NCI-H345 treated with DMSO at 0.1 percent for 48 hours (cell line): ENCODE measurements around the gene SLC45A1.

Experiments
- DNase-seq: peaks from one replicate; lab custom pipeline; 2025; ENCODE audit not compliant: unreplicated experiment; lab: John Stamatoyannopoulos, UW

SLC45A1 gene

DNA sequence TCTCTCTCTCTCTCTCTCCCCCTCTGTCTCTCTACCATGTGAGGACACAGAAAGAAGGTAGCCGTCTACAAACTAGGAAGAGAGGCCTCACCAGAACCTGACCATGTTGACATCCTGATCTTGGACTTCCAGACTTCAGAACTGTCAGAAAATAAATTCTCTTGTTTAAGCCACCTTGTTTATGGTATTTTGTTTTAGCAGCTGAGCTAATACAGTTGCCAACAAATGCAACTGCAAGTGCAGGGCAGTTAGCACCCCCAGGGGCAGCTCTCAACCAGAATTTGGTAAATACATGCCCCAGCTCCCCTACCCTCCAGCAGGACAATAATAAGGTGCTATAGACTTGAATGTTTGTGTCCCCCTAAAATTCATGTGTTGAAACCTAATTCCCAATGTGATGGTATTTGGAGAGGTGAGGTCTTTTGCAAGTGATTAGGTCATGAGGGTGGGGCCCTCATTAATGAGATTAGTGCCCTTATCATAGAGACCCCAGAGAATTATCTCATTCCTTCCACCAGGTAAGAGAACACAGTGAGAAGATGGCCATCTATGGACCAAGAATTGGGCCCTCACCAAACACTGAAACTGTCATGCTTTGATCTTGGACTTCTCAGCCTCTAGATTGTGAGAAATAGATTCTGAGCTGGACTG, 6.7 kb upstream of the SLC45A1 start:
- DNase-seq, result no peak

- DNase-seq, result peak; percentile 89
These were observed 5.4 kb upstream of the SLC45A1 start for GRCh38 chr1:8312235-8313218.

DNA sequence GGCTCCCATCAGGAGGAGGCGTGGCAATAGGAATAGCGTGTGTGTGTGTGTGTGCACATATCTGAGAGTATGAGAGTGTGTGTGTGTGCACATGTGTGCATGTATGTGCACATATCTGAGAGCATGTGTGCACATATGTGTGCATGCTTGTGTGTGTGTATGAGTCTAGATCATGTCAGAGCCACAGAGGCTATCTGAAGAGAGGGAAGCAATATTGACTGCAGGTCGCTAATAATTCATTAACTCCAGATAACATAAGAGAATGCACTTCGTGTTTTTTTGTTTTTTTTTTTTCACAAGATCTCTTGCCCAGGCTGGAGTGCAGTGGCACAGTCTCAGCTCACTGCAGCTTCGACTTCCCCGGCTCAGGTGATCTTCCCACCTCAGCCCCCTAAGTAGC, 4.7 kb upstream of the SLC45A1 start:
- DNase-seq, result no peak

DNA sequence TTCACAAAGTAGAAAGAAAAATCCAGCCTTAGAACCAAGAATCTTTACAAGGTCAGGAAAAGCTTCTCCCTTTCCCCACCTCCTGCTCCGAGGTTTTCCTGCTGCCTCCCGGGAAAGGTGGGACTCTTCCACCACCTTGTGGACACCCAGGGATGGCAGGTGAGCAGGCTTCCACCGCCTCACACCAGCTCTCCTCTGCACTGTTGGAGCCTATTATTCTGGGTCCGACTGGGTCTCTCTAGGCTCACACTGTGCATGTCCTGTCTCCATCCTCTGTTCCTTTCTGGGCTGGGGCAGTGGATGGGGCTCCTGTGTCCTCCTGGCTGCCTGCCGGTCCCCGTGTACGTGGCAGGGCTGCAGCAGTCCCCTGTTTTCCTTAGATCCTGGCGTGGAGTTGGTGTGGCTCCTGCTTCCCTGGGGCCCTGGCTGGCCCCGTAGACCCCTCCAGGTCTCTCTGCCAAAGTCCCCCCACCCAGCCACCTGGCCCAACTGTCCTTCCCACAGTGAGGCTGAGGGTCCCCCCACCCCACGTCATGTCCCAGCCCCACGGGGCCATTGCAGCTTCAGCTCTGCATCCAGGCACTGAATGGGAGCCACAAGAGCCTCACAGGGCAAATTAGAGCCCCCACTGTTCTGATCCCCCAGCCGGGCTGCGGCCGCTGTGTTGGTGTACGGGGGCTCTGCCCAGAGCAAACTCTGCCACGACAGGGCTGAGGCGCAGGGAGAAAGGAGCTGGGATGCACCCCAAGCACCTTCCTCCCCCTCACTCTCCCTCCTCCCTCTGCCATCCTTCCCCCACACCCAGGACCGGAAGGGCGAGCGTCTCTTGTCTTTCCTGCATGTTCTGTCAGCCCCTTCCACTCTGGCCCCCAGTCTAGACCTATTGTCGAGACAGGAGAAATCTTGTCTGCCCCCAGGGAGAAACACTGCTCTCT, 3.3 kb upstream of the SLC45A1 start:
- DNase-seq, result peak; percentile 56

DNA sequence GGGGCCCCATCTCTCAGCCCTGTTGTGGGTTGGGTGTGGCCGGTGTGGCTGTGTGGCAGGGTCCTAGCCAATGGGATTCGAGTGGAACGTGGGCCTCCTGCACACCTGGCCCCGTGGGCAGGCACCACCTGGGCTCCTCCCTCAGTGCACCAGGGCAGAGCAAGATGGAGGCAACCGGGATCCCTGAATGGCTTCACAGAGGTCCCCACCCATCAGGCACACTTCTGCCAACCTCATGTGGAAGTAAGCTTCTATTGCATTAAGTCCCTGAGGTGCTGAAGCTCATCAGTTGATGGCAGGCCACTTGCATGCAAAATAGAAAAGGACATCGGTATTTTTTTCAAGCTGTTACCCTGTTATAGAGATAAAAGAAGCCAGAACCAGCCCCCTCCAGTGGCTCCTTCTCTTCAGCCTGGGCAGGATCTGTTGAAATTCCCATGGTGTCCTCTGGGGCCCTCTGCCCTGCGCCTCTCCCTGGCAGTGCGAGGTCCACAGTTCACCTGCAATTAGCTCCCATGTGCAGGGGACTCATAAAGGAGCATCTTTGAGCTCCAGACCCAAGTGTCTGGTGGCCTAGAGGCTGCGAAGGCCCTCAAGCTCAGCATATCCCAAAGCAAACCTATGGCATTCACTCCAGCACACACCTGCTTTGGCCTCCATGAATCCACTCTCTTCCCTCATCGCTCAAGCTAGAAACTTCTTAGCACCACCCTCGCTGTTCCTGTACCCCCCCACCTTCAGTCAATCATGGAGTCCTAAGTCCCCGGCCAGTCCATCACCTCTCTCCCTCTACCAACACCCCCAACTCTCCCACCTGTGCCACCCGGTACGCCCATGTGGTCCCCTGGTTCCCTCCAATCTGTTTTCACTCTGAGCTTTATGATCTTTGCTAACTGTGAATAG, 2.1 kb upstream of the SLC45A1 start:
- DNase-seq, result no peak

GRCh38 chr1:8318436-8318835, 522 bp downstream of the SLC45A1 start:
- no peak for DNase-seq

- DNase-seq, result no peak
These were observed 3.7 kb downstream of the SLC45A1 start for GRCh38 chr1:8321612-8322011.

DNA sequence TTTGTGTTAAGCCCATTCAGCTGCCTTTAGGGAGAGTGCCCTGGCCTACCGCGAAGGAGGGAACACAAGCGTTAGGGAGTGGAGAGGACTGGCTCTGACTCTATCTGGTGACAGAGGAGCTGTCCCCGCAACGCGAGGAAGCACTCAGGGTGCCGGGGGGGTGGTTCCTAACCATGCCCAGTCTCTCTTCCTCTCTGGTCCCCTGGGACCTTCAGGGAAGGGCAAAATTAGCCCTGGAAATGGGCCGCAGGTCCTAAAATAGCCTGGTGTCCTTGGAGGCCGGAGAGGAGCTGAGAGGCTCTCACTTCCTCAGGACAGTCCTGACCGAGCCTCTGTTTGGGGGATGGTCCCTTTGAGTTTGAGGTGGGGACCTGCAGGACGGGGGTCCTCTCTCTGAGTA, 5.8 kb downstream of the SLC45A1 start:
- no peak for DNase-seq

GRCh38 chr1:8324176-8324810, 6.4 kb downstream of the SLC45A1 start:
- DNase-seq, result no peak

- no peak for DNase-seq
These were observed 7.9 kb downstream of the SLC45A1 start for GRCh38 chr1:8325771-8326170.

- no peak for DNase-seq
These were observed 8.4 kb downstream of the SLC45A1 start for GRCh38 chr1:8326265-8326664.

DNA sequence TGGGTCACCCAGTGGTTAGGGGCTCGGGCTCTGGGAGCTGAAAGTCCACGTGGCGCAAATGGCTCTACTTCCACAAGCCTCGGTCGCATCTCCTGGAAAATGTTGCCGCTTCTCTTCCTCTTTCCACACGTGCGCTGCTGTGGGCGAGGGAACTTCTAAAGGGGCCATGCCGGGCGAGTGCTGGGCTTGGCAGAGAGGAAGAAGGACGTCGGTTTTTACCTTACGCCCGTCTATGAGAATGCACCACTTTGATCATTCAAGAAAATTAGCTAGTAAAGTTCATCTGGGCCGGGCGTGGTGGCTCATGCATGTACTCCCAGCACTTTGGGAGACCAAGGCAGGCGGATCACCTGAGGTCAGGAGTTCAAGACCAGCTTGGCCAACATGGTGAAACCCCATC, 10.4 kb downstream of the SLC45A1 start:
- no peak for DNase-seq

DNA sequence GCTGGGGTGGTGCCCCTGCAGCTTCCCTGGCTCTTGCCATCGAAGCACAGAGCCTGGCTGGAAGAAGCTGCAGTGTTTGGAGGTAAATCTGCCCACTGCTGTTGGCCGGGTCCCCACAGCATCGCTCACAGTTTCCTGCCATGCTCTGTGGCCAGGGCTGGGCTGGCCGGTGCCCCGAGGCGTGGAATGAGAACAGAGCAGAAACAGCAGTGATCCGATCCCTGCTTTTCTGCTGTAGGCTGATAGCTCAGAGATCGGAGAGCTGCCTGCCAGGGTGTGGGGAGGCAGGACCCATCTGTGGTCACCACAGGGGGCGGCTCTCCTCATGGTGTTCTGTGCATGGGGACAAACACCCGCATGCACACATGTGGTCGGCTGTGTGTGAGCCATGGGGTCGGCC, 11.5 kb downstream of the SLC45A1 start:
- DNase-seq, result no peak

- no peak for DNase-seq
These were observed 11.9 kb downstream of the SLC45A1 start for GRCh38 chr1:8329858-8330257.

- no peak for DNase-seq
These were observed 12.6 kb downstream of the SLC45A1 start for GRCh38 chr1:8330271-8331125.

- DNase-seq, result no peak
These were observed 14.9 kb downstream of the SLC45A1 start for GRCh38 chr1:8332806-8333205.

- DNase-seq, result no peak
These were observed 15.5 kb downstream of the SLC45A1 start for GRCh38 chr1:8333246-8333987.
